ENCODE measurements around the gene MAU2. TPM values are rescaled to one million over a fixed set of nuclear protein-coding genes. Genes with fewer than 3 reads are reported as not detected.
A peak's percentile ranks its signal among the peaks of the same experiment; 100 is the strongest.

MAU2 gene
- total and polyA plus RNA-seq, 2 of the 13 experiments (the other 11 are each of a cell fraction or from before 2014, with no cell fraction given), result 16.8 to 33.8 TPM

DNA sequence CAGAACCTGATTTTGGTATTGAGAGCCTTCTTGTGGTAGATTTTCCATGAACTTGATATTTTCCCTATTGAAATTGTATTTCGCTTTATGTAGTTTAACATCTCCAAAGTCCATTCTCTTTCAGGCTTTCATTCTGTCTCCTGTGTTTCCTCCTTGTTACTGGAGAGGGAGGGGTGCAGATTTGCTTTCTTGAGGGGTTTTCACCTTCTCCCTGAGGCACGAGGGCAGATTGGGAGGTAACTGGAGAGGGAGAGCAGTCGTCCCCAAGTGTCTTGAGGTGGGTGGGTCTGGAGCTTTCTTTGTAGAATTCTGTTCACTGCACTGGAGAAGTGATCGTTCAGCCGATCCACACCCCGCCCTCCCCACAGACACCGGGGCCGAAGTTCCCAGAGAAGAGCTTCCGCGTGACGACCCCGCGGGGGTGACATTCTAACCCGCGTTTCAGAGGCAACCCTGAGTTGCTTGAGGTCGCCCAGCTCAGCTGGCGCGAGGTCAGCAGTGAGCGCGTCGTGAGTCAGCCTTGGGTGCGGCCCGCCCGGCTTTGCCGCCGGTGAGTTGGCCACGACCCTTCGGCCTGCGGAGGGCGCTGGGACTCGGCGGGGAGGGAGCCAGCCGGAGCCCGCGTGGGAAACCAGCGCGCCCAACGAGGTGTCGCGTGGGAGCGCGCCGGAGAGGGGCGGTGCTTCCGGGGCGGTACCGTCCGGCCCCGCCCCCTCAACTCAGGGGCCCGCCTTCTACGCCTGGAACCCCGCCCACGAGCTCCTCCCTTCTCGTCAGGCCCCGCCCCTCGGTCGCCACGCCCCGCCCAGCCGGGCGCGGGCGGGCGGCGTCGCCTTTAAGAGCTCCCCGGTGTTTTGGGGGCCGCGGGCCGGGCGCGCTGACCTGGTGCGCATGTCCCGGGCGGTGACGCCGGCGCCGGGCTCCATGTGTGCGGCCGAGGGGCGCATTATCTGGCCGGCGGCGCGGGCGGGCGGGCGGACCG is 84.5 kb downstream of the MAU2 start, which contains the start of gene GATAD2A (continued):
- TF ChIP-seq POGZ (CRISPR knock-in tag; IDR thresholded peaks at IDR 0.05), result peak; percentile 50; the same call in 1 of the 2 replicates
- no peak for TF ChIP-seq SYNCRIP (IDR thresholded peaks at IDR 0.05; ENCODE audit: insufficient read depth, low read depth, low read length)
- no peak for TF ChIP-seq ARNT (IDR thresholded peaks at IDR 0.05)
- TF ChIP-seq ZNF841 (CRISPR knock-in tag; IDR thresholded peaks at IDR 0.05; ENCODE audit: borderline replicate concordance), result 0 out of 2 replicates have a peak, but pooled peaks have one; percentile 81
- TF ChIP-seq ZNF616 (CRISPR knock-in tag; IDR thresholded peaks at IDR 0.05; ENCODE audit: low read depth), result peak; percentile 90
- TF ChIP-seq ZNF547 (CRISPR knock-in tag; IDR thresholded peaks at IDR 0.05), result peak; percentile 94
- TF ChIP-seq ZNF660 (CRISPR knock-in tag; IDR thresholded peaks at IDR 0.05; ENCODE audit: borderline replicate concordance, low read depth), result no peak
- TF ChIP-seq, protein P1, sequence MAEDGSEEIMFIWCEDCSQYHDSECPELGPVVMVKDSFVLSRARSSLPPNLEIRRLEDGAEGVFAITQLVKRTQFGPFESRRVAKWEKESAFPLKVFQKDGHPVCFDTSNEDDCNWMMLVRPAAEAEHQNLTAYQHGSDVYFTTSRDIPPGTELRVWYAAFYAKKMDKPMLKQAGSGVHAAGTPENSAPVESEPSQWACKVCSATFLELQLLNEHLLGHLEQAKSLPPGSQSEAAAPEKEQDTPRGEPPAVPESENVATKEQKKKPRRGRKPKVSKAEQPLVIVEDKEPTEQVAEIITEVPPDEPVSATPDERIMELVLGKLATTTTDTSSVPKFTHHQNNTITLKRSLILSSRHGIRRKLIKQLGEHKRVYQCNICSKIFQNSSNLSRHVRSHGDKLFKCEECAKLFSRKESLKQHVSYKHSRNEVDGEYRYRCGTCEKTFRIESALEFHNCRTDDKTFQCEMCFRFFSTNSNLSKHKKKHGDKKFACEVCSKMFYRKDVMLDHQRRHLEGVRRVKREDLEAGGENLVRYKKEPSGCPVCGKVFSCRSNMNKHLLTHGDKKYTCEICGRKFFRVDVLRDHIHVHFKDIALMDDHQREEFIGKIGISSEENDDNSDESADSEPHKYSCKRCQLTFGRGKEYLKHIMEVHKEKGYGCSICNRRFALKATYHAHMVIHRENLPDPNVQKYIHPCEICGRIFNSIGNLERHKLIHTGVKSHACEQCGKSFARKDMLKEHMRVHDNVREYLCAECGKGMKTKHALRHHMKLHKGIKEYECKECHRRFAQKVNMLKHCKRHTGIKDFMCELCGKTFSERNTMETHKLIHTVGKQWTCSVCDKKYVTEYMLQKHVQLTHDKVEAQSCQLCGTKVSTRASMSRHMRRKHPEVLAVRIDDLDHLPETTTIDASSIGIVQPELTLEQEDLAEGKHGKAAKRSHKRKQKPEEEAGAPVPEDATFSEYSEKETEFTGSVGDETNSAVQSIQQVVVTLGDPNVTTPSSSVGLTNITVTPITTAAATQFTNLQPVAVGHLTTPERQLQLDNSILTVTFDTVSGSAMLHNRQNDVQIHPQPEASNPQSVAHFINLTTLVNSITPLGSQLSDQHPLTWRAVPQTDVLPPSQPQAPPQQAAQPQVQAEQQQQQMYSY (CRISPR knock-in tag; IDR thresholded peaks at IDR 0.05), result peak; percentile 73; the same call in 1 of the 2 replicates
- no peak for TF ChIP-seq ADNP (CRISPR knock-in tag; IDR thresholded peaks at IDR 0.05)
- TF ChIP-seq BRCA1 (CRISPR knock-in tag; IDR thresholded peaks at IDR 0.05), result peak; percentile 92
- peak; percentile 91; the same call in 1 of the 2 replicates for TF ChIP-seq ZNF557 (CRISPR knock-in tag; IDR thresholded peaks at IDR 0.05)
- TF ChIP-seq GABPA (IDR thresholded peaks at IDR 0.05; ENCODE audit: low read depth, low read length), result peak; percentile 66
- TF ChIP-seq GABPA (CRISPR knock-in tag; IDR thresholded peaks at IDR 0.05; ENCODE audit: low read depth), result peak; percentile 64; the same call in 1 of the 2 replicates
- TF ChIP-seq TOE1 (CRISPR knock-in tag; IDR thresholded peaks at IDR 0.05), result no peak
- TF ChIP-seq, protein P2, sequence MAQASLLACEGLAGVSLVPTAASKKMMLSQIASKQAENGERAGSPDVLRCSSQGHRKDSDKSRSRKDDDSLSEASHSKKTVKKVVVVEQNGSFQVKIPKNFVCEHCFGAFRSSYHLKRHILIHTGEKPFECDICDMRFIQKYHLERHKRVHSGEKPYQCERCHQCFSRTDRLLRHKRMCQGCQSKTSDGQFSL (CRISPR knock-in tag; IDR thresholded peaks at IDR 0.05), result peak; percentile 62; the same call in 1 of the 2 replicates
- TF ChIP-seq ZNF775 (CRISPR knock-in tag; IDR thresholded peaks at IDR 0.05; ENCODE audit: borderline replicate concordance), result no peak; the same call in 1 of the 2 replicates
- peak; percentile 73 for TF ChIP-seq ARNTL (CRISPR knock-in tag; IDR thresholded peaks at IDR 0.05)
- no peak for TF ChIP-seq ZNF432 (CRISPR knock-in tag; IDR thresholded peaks at IDR 0.05; ENCODE audit: borderline replicate concordance)
- TF ChIP-seq, protein P3, sequence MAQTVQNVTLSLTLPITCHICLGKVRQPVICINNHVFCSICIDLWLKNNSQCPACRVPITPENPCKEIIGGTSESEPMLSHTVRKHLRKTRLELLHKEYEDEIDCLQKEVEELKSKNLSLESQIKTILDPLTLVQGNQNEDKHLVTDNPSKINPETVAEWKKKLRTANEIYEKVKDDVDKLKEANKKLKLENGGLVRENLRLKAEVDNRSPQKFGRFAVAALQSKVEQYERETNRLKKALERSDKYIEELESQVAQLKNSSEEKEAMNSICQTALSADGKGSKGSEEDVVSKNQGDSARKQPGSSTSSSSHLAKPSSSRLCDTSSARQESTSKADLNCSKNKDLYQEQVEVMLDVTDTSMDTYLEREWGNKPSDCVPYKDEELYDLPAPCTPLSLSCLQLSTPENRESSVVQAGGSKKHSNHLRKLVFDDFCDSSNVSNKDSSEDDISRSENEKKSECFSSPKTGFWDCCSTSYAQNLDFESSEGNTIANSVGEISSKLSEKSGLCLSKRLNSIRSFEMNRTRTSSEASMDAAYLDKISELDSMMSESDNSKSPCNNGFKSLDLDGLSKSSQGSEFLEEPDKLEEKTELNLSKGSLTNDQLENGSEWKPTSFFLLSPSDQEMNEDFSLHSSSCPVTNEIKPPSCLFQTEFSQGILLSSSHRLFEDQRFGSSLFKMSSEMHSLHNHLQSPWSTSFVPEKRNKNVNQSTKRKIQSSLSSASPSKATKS (CRISPR knock-in tag; IDR thresholded peaks at IDR 0.05), result no peak
- TF ChIP-seq MAX (IDR thresholded peaks at IDR 0.05), result peak; percentile 97
- peak; percentile 56; the same call in 1 of the 2 replicates for TF ChIP-seq MAZ (IDR thresholded peaks at IDR 0.05; ENCODE audit: borderline replicate concordance, low read depth, low read length)
- peak; percentile 94 for TF ChIP-seq MAZ (CRISPR knock-in tag; IDR thresholded peaks at IDR 0.05; ENCODE audit: low read depth)
- TF ChIP-seq ZBTB7A (CRISPR knock-in tag; IDR thresholded peaks at IDR 0.05), result peak; percentile 75
- peak; percentile 88; the same call in 1 of the 2 replicates for TF ChIP-seq ZNF790 (CRISPR knock-in tag; IDR thresholded peaks at IDR 0.05; ENCODE audit: borderline replicate concordance)

Measured in HepG2 (cell line).